ENCODE data around the gene EEF1AKMT2. TPM values are rescaled to one million over a fixed set of nuclear protein-coding genes. Genes with fewer than 3 reads are reported as not detected.

Gene EEF1AKMT2
- total and polyA plus RNA-seq, 2 of the 13 experiments (the other 11 are each of a cell fraction or from before 2014, with no cell fraction given) = 11.3 to 19.3 TPM

DNA sequence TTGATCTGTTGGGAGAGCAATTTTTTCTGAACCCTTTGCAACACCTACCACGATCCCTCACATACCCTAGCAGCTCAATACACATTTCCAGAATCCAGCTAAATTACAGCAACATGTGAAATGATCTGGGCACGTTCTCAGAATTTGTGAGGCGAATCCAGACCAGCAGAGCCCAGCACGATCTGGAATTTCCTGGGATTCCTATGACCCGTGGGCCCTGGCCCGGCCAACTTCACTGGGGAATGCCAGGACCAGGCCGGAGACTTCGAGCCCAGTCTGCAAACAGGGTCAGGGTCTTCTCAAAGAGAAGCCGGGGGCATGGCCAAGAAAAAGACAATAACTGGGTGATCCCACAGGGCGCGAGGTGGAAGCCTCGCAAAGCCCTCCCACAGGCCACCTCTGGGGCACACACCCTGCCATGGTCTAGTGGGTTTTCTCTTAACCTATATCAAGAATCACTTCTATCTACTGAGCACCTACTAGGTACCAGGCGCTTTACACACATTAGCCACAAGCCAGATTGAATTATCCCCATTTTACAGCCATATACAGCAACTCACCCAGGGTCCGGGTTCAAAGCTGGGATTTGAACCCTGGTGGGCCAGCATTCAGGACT lies 81.3 kb downstream of the EEF1AKMT2 start (continued):
- TF ChIP-seq, protein P1, sequence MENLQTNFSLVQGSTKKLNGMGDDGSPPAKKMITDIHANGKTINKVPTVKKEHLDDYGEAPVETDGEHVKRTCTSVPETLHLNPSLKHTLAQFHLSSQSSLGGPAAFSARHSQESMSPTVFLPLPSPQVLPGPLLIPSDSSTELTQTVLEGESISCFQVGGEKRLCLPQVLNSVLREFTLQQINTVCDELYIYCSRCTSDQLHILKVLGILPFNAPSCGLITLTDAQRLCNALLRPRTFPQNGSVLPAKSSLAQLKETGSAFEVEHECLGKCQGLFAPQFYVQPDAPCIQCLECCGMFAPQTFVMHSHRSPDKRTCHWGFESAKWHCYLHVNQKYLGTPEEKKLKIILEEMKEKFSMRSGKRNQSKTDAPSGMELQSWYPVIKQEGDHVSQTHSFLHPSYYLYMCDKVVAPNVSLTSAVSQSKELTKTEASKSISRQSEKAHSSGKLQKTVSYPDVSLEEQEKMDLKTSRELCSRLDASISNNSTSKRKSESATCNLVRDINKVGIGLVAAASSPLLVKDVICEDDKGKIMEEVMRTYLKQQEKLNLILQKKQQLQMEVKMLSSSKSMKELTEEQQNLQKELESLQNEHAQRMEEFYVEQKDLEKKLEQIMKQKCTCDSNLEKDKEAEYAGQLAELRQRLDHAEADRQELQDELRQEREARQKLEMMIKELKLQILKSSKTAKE (CRISPR knock-in tag; IDR thresholded peaks at IDR 0.05; ENCODE audit: borderline replicate concordance) = no peak
- TF ChIP-seq HOXA3 (CRISPR knock-in tag; IDR thresholded peaks at IDR 0.05) (no peak), HDAC2 (CRISPR knock-in tag; IDR thresholded peaks at IDR 0.05) (no peak), RFX1 (IDR thresholded peaks at IDR 0.05) (no peak), GLI4 (CRISPR knock-in tag; IDR thresholded peaks at IDR 0.05; ENCODE audit: borderline replicate concordance) (no peak), ZNF766 (CRISPR knock-in tag; IDR thresholded peaks at IDR 0.05; ENCODE audit: borderline replicate concordance) (no peak), ONECUT2 (CRISPR knock-in tag; IDR thresholded peaks at IDR 0.05) (no peak), ZNF607 (CRISPR knock-in tag; IDR thresholded peaks at IDR 0.05; ENCODE audit: borderline replicate concordance) (no peak), MTF2 (CRISPR knock-in tag; IDR thresholded peaks at IDR 0.05; ENCODE audit: borderline replicate concordance) (no peak), TARDBP (CRISPR knock-in tag; IDR thresholded peaks at IDR 0.05) (no peak)
- TF ChIP-seq, protein P2, sequence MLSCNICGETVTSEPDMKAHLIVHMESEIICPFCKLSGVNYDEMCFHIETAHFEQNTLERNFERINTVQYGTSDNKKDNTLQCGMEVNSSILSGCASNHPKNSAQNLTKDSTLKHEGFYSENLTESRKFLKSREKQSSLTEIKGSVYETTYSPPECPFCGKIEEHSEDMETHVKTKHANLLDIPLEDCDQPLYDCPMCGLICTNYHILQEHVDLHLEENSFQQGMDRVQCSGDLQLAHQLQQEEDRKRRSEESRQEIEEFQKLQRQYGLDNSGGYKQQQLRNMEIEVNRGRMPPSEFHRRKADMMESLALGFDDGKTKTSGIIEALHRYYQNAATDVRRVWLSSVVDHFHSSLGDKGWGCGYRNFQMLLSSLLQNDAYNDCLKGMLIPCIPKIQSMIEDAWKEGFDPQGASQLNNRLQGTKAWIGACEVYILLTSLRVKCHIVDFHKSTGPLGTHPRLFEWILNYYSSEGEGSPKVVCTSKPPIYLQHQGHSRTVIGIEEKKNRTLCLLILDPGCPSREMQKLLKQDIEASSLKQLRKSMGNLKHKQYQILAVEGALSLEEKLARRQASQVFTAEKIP (CRISPR knock-in tag; IDR thresholded peaks at IDR 0.05; ENCODE audit: borderline replicate concordance) = no peak
